NCI-H1105 (cell line): ENCODE measurements around the gene ERBB4.

Experiments used
- DNase-seq: peaks from one replicate; lab custom pipeline; 2025; lab: John Stamatoyannopoulos, UW

The ERBB4 gene

DNA sequence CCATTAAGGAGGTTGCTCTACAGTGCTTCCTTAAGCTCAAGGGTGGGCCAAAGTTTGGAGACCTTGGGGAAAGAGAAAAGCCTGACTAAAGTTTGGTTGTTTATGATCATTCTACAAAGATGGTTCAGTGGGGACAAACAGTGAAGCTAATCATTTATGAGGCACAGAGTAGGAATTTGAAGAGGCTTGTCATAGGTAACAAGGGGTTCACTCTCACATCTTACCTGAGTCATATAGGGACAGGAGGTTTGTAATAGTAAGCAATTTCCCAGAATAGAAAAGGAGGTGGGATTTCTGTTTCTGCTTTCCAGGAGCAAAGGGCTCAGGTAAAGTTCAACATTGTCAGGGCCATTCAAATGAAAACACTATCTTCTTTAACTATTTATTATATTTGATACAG is 1194.3 kb downstream of the ERBB4 start:
- DNase-seq: no peak

DNA sequence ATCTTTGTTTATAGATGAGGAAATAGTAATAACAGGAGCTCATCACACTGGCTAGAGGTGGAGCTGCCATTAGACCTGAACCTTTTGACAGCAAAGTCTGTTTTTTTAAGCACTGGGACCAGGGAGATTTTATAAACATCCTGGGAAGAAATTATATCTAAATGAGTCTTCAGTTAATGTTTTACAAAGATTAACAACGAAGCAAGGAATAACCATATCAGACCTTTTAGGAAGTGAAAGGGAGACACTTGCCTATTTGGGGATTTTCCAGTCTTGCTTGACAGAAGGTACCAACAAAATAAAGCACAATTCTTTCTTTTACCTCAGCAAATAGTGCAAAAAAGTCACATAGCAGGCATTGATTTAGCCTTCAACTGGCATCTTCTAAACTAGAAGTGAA is 1205.2 kb downstream of the ERBB4 start:
- DNase-seq: no peak

DNA sequence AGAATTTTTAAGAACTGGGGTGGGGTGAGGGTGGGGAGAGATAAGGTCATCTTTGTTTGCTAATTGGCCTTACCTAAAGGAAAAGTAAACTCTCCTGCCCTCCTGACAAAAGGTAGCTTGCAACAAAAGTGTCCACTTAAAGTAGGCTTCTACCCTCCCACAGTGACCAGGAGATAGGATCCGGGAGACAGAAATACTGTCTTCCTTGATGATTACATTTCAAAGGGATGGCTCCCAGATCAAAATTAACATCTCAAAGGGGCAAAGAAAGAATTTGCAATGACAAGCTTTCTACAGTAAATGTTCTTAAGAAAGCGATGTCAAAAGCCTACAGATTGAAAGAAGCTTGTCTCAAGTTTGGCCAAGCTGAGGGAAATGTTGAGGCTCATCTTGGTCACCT is 1206.9 kb downstream of the ERBB4 start:
- DNase-seq: no peak

DNA sequence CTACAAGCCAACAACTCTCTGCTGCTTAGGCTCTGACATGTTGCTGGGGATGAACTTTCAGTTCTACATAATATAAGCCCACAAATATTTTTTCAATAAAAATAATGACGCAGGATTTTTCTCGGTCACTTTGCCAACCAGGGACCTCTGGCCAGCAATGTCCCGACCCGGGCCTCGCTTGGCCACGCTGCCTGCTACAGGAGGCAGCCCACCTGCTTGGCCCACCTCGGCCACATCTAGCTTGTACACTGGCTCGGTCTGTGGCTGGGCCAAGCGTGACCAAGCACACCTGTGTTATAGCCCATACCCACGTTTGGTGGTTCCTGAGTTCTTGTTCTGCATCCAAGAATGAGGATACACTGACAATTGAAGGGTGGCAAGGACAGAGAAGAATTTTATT is 1208.7 kb downstream of the ERBB4 start:
- no peak for DNase-seq

GRCh38 chr2:211329421-211329820 is 1209.2 kb downstream of the ERBB4 start:
- DNase-seq: no peak

DNA sequence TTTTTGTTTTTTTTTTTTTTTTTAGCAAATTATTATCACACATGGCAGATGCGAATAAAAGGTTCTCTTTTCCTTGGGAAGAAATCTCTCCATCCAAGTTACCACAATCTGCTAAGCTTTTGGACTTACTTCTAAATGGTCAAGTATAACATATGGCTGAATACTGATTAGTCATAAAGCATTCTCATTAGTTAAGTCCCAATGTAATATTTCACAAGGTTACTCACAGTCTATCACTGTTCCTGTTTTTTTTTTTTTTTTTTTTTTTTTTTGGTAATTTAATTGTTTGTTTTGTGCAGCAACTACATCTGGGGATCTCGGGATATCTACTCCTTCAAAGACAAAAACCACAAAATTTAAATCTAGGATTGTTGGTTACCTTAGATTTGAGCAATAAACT is 1210.5 kb downstream of the ERBB4 start:
- no peak for DNase-seq
